Stimulated activated naive CD4-positive, alpha-beta T cell (primary cell): Measurements from ENCODE around the gene COLGALT1.
"Not testable (repeated sequence)": the region's sequence is repeated elsewhere in the genome, so short reads cannot be mapped to it uniquely, and the experiment has no call there.

Experiments
- DNase-seq, 6 experiments: peaks; one replicate each; lab custom pipeline; 2025; lab: John Stamatoyannopoulos, UW

COLGALT1 gene

GRCh38 chr19:17532557-17532956, 22.9 kb upstream of the COLGALT1 start:
- no peak for DNase-seq

DNA sequence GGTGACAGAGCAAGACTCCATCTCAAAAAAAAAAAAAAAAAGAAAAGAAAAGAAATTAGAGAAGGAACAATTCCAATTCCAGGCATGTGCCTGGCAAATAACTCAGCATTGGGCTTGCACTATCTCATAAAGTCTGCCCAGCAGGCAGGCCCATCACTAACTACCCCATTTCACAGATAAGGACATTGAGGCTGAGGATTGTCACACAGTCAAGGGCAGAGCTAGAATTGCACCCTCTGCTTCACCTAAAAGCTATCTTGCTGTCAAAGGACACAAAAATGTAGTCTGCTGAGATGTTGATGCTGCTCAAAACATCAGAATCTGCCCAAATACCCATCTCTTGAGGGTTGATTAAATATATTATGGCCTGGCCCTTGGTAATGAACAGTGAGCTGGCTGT, 20.7 kb upstream of the COLGALT1 start:
- no peak for DNase-seq

- no peak for DNase-seq
These were observed 18.5 kb upstream of the COLGALT1 start for GRCh38 chr19:17536955-17537354.

DNA sequence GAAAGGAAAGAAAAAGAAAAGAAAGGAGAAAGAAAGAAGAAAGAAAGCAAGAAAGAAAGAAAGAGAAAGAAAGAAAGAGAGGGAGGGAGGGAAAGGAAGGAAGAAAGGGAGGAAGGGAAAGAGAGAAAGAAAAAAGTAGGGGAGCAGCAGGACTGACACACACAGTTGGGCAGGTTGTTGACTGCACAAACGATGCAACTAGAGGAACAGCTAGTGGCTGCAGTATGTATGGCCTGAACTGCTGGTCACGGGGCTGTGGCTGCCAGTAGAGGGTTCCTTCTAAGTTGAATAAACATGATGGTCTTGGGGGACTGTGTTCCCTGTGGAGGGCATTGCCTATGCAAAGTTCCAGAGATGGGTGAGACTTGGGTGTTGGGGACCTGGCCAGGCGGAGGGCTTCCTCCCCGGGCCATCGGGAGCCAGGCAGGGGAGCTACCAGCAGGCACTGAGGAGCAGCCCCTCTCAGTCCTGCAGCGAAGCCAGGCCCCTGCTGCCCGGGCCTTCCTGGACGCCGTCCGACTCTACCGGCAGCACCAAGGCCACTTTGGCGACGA, 16.7 kb upstream of the COLGALT1 start:
- no peak for DNase-seq

DNA sequence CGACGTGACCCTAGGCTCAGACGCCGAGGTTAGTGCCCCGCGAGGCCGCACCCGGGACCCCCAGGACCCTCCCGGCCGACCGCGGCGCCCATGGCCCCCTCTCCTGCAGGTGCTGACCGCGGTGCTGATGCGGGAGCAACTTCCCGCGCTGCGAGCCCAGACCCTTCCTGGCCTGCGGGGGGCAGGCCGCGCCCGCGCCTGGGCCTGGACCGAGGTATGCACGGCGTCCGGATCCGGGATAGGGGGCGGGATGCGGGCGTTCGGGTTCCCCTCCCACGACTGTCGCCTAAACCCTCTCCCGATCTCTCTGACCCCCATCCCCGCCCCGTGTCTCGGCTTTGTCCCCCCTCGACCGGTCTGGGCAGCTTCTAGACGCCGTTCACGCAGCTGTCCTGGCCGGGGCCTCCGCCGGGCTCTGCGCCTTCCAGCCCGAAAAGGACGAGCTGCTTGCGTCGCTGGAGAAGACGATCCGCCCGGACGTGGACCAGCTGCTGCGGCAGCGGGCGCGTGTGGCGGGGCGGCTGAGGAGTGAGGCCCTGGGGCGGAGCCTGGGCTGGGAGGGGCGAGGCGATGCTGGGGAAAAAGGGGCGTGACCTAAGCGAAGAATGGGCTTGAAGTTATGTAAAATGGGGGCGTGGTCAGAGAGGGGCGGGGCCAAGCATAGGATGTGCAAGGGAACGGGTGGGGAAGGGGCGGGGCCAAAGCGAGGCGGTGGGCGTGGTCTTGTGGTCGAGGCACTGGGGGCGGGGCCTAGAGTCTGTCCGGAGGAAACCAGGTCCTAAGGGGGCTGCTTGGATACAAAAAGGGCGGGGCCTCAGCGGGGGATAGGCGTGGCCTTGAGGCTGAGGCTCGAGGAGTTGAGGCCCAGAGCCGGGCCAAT, 16.0 kb upstream of the COLGALT1 start:
- DNase-seq: peak; percentile 90 to 98 (median 94)

- DNase-seq: no peak
These were observed 15.3 kb upstream of the COLGALT1 start for GRCh38 chr19:17540174-17540573.

GRCh38 chr19:17541184-17541759, 14.2 kb upstream of the COLGALT1 start:
- DNase-seq: no peak

DNA sequence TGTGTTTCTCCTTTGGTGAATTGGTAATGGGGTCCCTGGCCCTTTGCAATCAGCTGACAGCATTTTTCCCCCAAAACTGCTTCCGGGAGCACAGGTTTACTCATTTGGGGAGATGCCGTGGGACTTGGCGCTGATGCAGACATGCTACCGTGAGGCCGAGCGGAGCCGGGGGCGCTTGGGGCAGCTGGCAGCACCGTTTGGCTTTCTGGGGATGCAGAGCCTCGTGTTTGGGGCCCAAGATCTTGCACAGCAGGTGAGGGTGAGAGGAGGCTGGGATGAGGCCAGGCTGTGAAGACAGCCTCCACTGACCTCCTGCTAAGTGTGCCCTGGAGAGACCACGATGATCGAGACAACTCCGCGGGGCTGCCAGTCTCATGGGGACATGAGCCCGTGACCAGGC, 13.4 kb upstream of the COLGALT1 start:
- DNase-seq: no peak

- DNase-seq: no peak
These were observed 12.5 kb upstream of the COLGALT1 start for GRCh38 chr19:17542793-17543582.

DNA sequence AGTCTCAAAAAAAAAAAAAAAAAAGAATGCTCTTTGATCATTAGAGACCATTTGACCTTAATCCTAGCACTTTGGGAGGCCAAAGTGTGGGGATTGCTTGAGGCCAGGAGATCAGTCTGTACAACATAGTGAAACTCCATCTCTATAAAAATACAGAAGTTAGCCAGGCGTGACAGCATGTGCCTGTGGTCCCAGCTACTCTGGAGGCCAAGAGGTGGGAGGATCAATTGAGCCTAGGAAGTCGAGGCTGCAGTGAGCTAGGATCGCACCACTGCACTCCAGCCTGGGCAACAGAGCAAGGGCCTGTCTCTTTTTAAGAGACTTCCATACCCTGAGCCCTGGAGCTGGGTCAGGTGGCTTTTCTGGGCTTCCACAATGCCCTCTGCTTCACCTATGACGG, 11.5 kb upstream of the COLGALT1 start:
- no peak for DNase-seq

- no peak for DNase-seq
These were observed 11.0 kb upstream of the COLGALT1 start for GRCh38 chr19:17544418-17544817.

GRCh38 chr19:17548145-17548544, 7.3 kb upstream of the COLGALT1 start:
- DNase-seq: no peak

GRCh38 chr19:17549085-17549740, 6.2 kb upstream of the COLGALT1 start:
- DNase-seq: no peak

DNA sequence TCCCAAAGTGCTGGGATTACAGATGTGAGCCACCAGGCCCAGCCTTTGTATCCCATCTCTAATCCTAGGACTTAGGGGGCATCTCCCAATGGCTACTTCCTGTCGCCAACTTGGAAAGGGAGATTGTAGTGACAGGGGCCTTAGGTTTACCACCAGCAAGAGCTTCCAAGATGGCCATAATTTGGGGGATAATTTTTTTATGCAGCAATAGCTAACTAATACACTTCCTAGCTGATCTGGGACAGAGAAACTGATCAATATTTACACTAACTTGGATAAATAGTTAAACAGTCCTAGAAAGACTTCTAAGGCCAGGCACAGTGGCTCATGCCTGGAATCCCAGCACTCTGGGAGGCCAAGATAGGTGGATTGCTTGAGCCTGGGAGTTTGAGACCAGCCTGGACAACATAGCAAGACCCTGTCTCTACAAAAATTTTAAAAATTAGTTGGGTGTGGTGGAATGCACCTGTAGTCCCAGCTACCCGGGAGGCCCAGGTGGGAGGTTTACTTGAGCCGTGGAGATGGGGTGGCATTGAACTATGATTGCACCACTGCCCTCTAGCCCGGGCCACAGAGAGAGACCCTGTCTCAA, 5.3 kb upstream of the COLGALT1 start:
- DNase-seq: no peak

- DNase-seq: not testable (repeated sequence)
These were observed 2.7 kb upstream of the COLGALT1 start for GRCh38 chr19:17552735-17553134.

GRCh38 chr19:17553256-17553655, 2.2 kb upstream of the COLGALT1 start:
- DNase-seq: no peak

- no peak for DNase-seq
These were observed 425 bp upstream of the COLGALT1 start for GRCh38 chr19:17554968-17555479.

DNA sequence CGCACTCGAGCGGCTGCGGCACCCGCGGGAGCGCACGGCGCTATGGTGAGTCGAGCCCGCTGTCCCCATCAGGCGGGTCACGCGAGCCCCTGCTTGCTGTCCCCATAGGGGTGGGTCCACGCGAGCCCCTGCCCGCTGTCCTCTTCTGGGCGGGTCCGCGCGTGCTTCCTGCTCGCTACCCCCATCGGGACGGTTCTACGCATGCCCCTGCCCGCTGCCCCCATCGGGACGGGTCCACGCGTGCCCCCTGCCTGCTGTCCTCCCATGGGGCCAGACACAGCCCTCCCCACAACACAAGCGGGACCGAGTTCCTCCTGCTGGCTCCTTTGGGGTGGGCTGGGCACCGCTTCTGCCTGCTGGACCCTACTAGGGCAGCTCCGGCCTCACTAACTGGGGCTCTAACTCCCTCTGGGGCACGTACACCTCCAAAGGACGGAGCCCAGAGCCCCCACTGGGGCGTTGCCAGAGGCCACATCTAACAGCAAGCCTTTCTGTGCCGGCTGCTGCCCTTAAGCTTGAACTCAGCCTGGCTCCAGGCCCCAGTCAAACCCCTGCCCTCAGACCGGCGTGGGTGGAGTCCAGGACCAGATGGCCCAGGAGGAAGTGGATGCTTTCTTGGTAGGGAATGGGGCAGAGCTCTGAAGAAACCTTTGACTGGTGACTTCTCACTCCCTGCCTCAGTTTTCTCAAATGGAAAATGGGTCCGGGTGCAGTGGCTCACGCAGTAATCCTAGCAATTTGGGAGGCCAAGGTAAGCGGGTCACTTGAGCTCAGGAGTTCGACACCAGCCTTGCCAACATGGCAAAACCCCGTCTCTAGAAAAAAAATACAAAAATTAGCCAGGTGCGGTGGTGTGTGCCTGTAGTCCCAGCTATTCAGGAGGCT, 722 bp downstream of the COLGALT1 start:
- DNase-seq: peak in 2 of 6 experiments; percentile 42 to 43

DNA sequence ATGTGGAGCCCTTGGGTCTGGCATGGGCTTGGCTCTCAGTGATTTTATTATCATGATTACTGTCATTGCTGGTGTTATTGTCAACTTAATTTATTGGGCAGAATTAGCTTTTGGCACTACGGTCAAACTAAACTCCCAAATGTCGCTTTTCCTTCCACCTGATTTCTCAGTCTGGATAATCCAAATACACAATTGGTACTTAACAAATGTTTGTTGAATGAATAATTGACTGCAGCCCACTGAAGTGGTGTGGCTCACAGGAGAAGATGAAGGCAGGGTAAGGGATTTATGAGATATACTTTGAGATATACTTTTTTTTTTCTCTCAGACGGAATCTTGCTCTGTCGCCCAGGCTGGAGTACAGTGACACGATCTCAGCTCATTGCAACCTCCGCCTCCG, 1.5 kb downstream of the COLGALT1 start:
- DNase-seq: no peak

DNA sequence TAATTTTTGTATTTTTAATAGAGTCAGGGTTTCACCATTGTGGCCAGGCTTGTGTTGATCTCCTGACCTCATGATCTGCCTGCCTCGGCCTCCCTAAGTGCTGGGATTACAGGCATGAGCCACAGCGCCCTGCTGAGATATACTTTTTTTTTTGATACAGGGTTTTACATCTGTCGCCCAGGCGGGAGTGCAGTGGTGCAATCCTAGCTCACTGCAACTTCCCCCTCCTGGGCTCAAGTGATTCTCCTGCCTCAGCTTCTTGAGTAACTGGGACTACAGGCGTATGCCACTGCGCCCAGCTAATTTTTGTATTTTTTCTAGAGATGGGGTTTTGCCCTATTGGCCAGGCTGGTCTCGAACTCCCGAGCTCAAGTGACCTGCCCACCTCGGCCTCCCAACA, 2.0 kb downstream of the COLGALT1 start:
- no peak for DNase-seq
